Endothelial cell (in vitro differentiated cells): ENCODE results near the gene NME7. TPM values are rescaled to one million over a fixed set of nuclear protein-coding genes. Genes with fewer than 3 reads are reported as not detected.

ENCODE experiments used
- DNase-seq: peaks from one replicate; pipeline ENCODE4 v3.0.0; 2021; ENCODE audit warnings: low spot score
- H3K27ac Mint-ChIP-seq: one replicate; pipeline ENCODE4 v1.8.0; 2021; ENCODE audit warnings: mixed read lengths, inconsistent platforms; ENCODE audit not compliant: unreplicated experiment
- H3K27me3 Mint-ChIP-seq: one replicate; pipeline ENCODE4 v1.8.0; 2021; ENCODE audit warnings: mild to moderate bottlenecking, moderate library complexity, mixed read lengths, inconsistent platforms; ENCODE audit not compliant: unreplicated experiment
- H3K36me3 Mint-ChIP-seq: one replicate; pipeline ENCODE4 v1.8.0; 2021; ENCODE audit warnings: mild to moderate bottlenecking, low read depth, mixed read lengths, inconsistent platforms; ENCODE audit not compliant: unreplicated experiment
- H3K4me1 Mint-ChIP-seq: one replicate; pipeline ENCODE4 v1.8.0; 2021; ENCODE audit warnings: mild to moderate bottlenecking, mixed read lengths, inconsistent platforms; ENCODE audit not compliant: unreplicated experiment
- H3K4me3 Mint-ChIP-seq: one replicate; pipeline ENCODE4 v1.8.0; 2021; ENCODE audit warnings: mild to moderate bottlenecking, mixed read lengths, inconsistent platforms; ENCODE audit not compliant: unreplicated experiment
- H3K9me3 Mint-ChIP-seq: one replicate; pipeline ENCODE4 v1.8.0; 2021; ENCODE audit warnings: mixed read lengths, inconsistent platforms; ENCODE audit not compliant: unreplicated experiment
- CTCF ChIP-seq: fragments of 200-600 bp; sonication (generic); IDR thresholded peaks from one replicate; pipeline ENCODE4 v1.5.0; 2021; ENCODE audit warnings: antibody characterized with exemption; ENCODE audit not compliant: unreplicated experiment
- total RNA-seq: library from RNA; stranded (reverse); fragmentation: NEBNext Ultra II Directional; extraction: Animal tissue kit (Norgen Biotek cat#: 25700); gene quantifications from one replicate; pipeline ENCODE4 v1.2.1, GENCODE V29; 2021; ENCODE audit not compliant: unreplicated experiment

NME7 gene
- total RNA-seq, 1 donor from 2014 or later, result 18.9 TPM

- H3K27me3 Mint-ChIP-seq, result peaks cover 1% of the 10 kb centered on the region
- no peak for DNase-seq
- no peak overlapping the region for H3K27ac Mint-ChIP-seq
- H3K36me3 Mint-ChIP-seq, result no peaks in the 10 kb centered on the region
- H3K4me3 Mint-ChIP-seq, result no peak overlapping the region
- peaks cover 4% of the 10 kb centered on the region for H3K4me1 Mint-ChIP-seq
- no peak for TF ChIP-seq CTCF
- H3K9me3 Mint-ChIP-seq, result no peaks in the 10 kb centered on the region
These were observed 250.6 kb downstream of the NME7 start for GRCh38 chr1:169117014-169117413.

- no peak for TF ChIP-seq CTCF
- Mint-ChIP-seq H3K27ac (no peak overlapping the region), H3K9me3 (no peaks in the 10 kb centered on the region), H3K27me3 (peaks cover 1% of the 10 kb centered on the region), H3K4me1 (peaks cover 4% of the 10 kb centered on the region), H3K36me3 (no peaks in the 10 kb centered on the region), H3K4me3 (no peak overlapping the region)
- no peak for DNase-seq
These were observed 251.6 kb downstream of the NME7 start for GRCh38 chr1:169115891-169116585.

GRCh38 chr1:169113613-169114119 is 253.9 kb downstream of the NME7 start:
- H3K4me1 Mint-ChIP-seq, result peaks cover 17% of the 10 kb centered on the region

GRCh38 chr1:169112241-169112640 is 255.4 kb downstream of the NME7 start:
- Mint-ChIP-seq H3K4me3 (no peak overlapping the region), H3K27me3 (peaks cover under 1% of the 10 kb centered on the region), H3K27ac (no peak overlapping the region), H3K4me1 (peaks cover 23% of the 10 kb centered on the region), H3K36me3 (no peaks in the 10 kb centered on the region), H3K9me3 (no peaks in the 10 kb centered on the region)
- no peak for TF ChIP-seq CTCF
- DNase-seq, result no peak

More at GRCh38 chr1:169113613-169114119, 253.9 kb downstream of the NME7 start:
- Mint-ChIP-seq H3K27me3 (no peaks in the 10 kb centered on the region), H3K27ac (no peak overlapping the region), H3K4me3 (no peak overlapping the region), H3K9me3 (no peaks in the 10 kb centered on the region), H3K36me3 (no peaks in the 10 kb centered on the region)
- no peak for DNase-seq
- TF ChIP-seq CTCF, result no peak

- Mint-ChIP-seq H3K27me3 (peaks cover 5% of the 10 kb centered on the region), H3K4me3 (no peak overlapping the region), H3K27ac (no peak overlapping the region), H3K4me1 (peaks cover 26% of the 10 kb centered on the region), H3K36me3 (no peaks in the 10 kb centered on the region), H3K9me3 (no peaks in the 10 kb centered on the region)
- no peak for DNase-seq
- no peak for TF ChIP-seq CTCF
These were observed 256.1 kb downstream of the NME7 start for GRCh38 chr1:169111472-169111871.
